GM18519 (cell line): ENCODE measurements around the gene PHKA1.
A peak's percentile ranks its signal among the peaks of the same experiment; 100 is the strongest.
"Not testable (repeated sequence)": the region's sequence is repeated elsewhere in the genome, so short reads cannot be mapped to it uniquely, and the experiment has no call there.

ENCODE experiments used
- ATAC-seq: cut with Tn5 transposase; IDR thresholded peaks from one replicate; pipeline ENCODE4 v1.9.1; 2021; ENCODE audit warnings: mild to moderate bottlenecking, moderate library complexity; ENCODE audit not compliant: unreplicated experiment, low FRiP score

The PHKA1 gene

DNA sequence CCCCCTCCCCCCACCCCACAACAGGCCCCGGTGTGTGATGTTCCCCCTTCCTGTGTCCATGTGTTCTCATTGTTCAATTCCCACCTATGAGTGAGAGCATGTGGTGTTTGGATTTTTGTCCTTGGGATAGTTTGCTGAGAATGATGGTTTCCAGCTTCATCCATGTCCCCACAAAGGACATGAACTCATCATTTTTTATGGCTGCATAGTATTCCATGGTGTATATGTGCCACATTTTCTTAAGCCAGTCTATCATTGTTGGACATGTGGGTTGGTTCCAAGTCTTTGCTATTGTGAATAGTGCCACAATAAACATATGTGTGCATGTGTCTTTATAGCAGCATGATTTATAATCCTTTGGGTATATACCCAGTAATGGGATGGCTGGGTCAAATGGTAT is 40.2 kb downstream of the PHKA1 start:
- ATAC-seq = not testable (repeated sequence)

DNA sequence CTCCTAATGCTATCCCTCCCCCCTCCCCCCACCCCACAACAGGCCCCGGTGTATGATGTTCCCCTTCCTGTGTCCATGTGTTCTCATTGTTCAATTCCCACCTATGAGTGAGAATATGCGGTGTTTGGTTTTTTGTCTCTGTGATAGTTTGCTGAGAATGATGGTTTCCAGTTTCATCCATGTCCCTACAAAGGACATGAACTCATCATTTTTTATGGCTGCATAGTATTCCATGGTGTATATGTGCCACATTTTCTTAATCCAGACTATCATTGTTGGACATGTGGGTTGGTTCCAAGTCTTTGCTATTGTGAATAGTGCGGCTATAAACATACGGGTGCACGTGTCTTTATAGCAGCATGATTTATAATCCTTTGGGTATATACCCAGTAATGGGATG is 44.6 kb downstream of the PHKA1 start:
- ATAC-seq = not testable (repeated sequence)

DNA sequence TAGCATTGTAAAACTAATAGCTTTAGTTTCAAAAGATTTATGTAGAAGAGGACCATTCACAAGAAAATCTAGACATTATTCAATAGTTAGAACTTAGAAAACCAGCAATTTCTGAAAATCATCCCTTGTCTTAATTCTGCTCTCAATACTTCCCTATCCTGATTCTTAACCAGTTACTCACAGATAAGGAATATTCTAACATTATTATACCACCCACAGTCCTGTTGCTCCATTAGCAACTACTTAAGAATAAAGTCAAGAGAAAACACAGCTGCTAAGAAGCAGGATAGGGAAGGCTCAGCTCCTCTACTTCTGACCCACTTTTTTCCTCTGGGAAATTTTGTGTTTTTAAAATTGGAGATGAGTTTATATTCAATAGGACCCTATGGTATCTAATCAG is 47.7 kb downstream of the PHKA1 start:
- ATAC-seq = no peak

DNA sequence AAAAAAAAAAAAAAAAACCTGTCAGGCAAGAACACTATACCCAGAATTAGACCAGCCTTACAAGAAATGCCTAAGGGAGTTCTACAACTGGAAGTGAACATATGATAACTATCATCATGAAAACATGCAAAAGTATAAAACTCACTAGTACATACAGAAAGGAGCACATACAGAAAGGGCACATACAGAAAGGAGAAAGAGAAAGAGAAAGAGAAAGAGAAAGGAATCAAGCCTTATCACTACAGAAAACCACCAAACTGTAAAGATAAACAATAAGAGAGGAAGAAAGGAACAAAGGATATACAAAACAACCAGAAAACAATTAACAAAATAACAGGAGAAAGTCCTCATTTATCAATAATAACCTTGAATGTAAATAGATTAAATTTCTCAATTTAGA is 50.4 kb downstream of the PHKA1 start:
- no peak for ATAC-seq

DNA sequence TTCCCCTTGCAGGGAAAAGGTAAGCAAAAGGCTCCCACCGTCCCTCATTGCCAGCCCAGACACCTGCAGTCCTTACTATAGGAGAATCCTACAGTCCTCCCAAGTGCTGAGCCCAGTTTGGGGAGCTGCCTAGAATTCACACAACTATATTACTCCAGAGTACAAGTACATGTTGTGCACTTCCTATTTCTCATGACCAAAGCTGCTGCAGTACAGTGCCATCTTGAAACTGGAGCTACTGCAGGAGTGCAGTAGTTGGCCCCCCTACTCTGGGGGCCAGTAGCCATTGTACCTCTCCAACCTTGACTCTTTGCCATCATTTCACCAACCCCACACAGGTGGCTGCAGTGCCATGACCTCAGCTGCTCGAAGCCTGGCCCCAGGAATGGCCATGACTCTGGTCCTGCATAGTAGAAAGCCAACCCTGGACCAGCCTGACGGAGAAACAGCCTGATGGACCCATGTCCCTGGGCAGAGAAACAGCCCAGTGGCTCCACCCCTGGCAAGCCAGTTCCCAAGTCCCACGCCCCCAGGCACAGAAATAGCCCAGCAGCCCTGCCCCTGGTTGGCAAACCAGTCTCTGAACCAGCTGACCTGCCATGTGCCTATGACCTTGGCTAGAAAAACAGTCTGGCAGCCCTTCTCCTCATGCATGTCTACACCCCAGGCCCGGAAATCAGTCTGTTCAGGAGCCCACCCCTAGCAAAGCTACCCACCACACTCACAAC is 51.9 kb downstream of the PHKA1 start:
- ATAC-seq = no peak

DNA sequence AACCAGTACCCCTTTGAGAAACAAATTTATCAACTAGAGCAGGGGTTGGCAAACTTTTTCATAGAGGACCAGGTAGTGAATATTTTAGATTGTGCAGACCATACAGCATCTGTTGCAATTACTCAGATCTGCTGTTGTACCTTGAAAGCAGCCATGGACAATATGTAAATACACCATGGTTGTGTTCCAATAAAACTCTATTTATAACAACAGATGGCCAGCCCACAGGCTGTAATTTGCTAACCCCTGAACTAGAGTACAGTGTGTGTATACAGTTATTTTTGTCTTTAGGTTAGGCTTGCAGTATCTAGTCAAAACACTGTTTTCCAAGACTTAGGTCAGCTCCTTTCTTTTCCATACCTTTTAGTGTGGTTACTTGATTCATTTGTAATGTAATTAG is 54.4 kb downstream of the PHKA1 start:
- no peak for ATAC-seq

DNA sequence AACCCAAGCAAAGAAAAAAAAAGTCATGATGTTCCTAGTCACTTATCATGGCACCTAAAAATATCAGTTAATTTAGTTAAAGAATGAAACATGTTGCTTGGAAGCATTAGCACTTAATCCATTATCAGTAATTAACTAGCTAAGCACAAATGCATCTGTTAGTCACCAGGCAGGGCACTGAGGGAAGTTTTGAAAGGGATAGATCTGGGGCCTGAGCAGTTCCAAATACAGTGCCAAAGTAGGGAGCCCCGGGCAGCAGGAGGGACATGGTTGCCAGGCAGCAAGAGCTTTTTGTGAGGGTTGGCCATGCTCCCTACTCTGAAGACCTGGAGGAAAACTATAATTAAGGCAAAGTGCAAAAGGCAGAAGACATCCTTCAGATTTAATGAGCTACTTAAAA is 62.0 kb downstream of the PHKA1 start:
- no peak for ATAC-seq

DNA sequence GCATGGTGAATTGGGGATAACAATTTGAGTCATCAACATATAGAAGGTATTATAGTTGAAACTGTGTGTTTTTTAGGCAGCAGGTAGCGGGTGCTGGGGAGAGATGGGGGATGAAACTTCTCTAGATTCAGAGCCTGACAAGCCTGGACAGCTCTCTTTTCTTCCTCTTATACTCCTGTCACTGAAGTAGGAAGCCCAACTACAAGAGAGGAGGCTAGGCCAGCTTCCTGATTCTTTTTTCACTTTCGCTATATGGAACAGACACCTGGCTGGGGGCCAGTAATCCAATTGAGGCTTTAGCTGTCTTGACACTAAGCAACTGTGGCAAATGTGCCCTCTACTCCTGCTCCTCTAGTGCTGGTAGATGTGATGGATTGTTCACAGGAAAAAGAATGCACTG is 69.2 kb downstream of the PHKA1 start:
- no peak for ATAC-seq

DNA sequence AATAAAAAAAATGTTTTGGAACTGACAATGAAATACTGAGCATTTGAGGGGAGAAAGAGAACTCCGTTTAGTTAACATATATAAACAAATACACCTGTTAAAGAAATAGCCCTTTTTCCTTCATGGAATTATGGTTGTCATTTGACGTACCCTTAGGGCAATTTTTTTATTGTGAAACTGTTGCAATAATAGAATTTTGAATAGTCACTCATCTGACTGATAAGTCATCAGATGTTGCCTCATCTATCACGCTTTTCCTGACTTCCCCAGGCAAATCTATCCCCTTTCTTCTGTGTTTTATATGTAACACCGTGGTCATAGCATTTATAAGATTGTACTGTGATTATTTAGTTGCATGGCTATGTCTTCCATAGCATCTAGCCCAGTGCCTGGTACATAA is 72.5 kb downstream of the PHKA1 start:
- ATAC-seq = no peak

DNA sequence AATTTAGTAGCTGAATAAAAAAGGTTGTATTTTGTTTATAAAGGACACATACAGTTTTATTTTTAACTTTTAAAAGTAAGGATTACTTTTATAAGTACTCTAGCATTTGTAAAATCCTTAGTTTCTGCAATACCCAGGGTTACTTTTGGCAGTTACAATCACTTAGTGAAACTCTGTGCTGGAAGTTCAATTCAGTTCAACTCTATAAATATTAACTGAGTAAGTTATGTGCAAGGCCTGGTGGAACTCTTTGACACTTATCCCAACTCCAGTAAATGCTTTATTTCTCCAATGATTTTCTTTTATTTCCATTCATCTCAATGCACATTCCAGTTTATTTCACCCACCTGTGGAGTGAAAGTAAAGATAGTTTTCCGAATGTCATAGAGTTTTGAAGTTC is 78.2 kb downstream of the PHKA1 start:
- no peak for ATAC-seq

DNA sequence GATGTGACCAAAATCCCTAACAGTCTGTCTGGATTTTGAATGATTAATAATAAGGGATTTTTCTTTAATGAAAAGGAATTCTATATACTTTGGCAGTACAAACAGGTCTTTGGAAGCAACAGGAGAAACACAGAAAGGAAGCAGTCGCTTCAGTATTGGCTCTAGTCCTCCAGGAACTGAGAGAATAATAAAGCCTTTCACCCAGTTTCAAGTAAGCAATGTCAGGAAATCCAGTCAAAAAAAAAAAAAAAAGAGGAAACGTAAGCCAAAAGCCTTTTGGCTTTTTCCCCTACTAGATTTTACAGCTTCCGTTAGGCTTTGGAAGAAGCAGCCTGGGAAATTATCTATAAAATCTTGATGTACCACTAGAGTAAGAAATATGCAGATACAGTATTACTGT is 79.8 kb downstream of the PHKA1 start:
- no peak for ATAC-seq

DNA sequence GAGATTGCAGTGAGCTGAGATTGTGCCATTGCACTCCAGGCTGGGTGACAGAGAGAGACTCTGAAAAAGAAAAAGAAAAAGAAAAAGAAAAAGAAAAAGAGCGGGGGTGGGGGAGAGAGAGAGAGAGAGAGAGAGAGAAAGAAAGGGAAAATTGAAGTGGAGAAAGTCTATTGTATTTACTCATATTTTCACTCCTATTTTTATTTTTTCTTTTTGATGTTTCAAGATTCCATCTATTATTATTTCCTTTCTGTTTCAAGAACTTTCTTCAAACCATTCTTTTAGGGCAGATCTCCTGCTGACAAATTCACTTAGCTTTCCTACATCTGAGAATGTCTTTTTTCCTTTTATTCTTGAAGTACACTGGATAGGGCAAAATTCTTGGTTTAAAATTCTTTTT is 83.9 kb downstream of the PHKA1 start:
- ATAC-seq = no peak

DNA sequence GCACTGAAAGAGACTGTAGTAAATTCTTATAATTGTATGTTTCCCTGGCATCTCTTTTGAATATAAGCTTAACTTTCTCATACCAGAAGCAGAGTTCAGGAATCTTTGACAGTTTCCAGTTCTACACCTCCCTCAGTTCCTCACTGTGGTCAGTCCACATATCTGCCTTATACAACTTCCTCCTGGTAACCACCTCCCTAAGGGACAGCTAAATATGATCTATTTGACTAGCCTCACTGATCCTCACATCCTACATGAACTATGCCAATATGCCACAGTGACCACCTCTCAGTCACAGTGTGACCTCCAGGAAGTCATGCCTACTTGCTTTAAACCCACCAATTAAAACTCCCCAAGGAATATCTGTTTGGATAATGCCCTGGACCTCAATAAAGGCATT is 89.9 kb downstream of the PHKA1 start:
- ATAC-seq = no peak

DNA sequence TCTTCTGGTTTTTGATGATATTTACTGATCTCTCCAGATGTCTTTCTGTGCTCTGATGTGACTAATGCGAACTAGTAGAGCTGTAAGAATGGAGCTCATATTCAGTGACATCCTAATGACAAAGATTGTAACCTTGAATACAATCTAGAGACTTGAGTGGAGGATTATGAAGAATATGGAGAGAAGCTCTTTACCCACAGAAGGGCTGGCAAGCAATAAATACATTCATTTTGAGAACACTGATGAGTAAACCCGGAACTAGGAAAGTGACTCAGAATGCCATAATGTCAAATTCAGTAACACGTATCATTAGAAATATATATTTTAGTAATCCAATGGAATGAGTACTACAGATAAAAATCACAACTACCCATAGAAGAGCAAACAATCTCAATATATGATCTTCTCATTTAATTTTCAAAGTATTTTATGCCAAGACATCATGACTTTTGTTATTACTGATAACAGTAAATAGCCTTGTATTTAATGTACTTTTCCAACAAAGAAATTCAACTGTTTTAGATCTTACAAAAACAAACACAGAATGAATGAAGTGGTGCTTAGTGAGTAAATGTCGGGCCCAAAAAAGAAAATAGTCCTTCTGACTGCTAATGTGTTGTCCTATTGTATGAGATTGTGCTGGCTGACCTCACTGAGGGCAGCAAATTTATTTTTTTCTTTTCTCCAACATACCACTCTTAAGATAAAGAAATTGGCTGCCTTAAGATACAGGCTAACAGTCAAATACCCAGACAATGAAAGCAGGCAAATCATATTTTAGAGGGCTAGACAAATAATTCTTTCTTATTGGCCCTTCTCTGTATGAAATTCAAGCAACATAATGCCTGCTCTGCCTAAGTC is 92.3 kb downstream of the PHKA1 start:
- peak; percentile 89 for ATAC-seq

DNA sequence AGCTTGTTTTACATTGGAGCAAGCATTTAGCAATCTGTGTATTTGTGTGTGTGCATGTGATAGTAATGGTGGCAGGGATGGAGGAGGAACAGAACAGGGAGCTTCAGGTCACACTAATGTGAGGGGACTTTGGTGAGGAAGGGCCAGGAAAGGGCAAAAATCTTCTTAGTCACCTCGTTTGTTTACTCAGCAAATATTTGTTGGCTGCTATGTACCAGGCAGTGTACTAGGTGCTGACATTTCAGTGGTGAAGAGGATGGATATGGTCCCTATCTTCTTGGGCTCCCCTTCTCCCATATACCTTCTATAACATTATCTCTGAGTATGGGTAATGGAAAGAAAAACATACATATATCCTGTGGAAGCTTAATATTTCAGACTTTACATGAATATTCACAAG is 92.9 kb downstream of the PHKA1 start:
- no peak for ATAC-seq

DNA sequence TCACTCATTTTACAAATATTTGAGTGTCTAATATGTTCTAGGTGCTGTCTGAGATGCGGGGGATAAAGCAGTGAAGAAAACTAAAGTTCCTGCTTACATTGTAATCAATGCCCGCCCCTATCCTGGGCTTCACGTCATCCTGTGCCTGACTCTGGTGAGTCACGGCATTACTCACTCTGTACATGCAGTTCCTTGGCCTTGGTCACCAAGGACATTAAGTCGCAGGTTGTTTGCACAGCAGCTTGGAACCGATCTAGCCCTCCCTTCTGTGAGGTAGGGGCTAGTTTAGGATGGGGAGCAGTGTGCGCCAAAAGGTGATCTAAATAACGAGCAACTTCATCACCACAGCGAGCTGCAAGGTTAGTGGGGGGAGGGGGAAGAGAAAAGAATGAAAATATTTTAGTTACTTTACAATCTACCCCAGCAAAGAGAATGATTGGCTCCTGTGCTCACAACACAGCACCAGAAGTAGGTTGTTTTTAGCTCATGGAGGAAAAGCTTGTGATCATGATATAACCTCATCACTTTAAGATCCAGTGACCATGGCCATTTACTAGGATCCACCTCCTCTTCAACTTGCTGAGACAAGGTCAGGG is 93.5 kb downstream of the PHKA1 start:
- no peak for ATAC-seq

DNA sequence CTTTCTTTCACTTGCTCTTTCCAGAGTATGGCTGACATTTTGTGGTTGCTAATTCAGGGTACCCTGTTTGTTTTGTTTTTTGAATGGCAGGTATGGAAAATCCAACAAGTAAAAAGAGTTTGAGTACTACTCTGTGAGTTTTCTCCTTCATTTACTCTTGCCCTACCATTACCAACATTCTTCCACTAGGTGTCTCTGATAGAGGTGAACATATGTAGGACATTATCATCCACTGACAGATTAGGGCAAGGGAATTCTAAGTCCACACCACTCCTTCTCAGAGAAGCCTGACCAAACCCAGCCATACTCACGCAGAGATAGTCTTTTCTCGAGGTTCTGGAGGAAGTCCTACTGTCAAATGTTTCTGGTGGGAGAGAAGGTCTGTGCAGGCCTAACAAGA is 104.8 kb downstream of the PHKA1 start:
- no peak for ATAC-seq

DNA sequence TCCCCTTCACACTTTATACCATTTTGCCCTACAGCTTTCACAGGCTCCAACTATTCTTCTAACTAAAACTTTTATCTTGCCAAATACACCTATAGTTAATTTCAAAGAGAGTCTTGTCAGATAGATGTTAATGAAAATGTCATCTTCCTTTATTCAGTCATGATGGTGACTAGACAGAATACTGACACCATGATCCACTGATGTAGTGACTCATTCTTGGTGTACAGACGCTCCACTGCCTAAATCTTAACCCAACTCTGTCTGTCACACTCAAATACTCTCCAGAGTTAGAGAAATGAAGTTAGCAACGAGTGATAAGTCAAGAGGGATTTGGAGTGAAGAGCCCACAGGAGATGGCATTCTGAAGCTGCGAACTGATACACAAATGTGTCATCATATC is 109.4 kb downstream of the PHKA1 start:
- ATAC-seq = no peak

DNA sequence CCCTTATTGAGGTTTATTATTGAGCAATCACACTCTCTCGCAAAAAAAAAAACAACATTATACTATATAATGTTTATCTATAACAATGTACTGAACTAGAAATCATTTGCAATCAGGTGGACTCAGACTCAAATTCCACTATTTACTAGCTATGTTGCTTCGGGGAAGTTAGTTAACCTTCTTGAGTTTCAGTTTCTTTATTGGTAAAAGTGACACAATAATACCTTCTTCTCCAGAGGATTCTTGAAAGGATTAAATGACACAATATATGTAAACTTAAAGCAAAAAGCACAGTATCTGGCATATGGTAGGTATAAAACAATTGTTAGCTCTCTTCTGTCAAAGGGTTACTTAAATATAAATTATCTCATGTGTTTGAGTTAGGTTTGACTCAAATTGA is 110.0 kb downstream of the PHKA1 start:
- ATAC-seq = peak; percentile 64

DNA sequence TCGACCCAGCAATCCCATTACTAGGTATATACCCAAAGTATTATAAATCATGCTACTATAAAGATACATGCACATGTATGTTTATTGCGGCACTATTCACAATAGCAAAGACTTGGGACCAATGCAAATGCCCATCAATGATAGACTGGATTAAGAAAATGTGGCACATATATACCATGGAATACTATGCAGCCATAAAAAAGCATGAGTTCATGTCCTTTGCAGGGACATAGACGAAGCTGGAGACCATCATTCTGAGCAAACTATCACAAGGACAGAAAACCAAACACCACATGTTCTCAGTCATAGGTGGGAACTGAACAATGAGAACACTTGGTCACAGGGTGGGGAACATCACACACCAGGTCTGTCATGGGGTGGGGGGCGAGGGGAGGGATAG is 123.1 kb downstream of the PHKA1 start:
- not testable (repeated sequence) for ATAC-seq

DNA sequence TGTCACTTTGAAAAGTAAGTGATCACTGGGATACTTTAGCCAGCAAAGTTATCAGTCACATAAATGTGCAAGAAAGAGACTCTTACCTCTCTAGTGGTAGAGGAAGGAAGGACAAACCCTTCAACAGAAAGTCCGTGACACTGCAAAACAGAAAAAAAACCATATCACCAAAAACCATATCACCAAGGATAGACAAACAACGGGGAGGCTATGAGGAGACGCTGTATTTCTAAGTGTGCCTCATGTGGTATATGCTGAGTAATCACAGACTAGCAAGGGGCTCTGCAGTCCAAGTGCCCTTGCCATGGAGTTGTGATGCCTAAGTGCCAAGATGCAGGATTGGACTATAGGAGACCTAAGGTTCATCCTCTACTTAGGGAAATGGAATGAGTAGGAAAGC is 129.9 kb downstream of the PHKA1 start:
- ATAC-seq = no peak
